HL-60/S4 treated with phorbol 12-myristate 13-acetate at 8.2 ng/mL for 4 days and 3 days (cell line): Measurements from ENCODE around the gene PTER.

Experiments
- in situ Hi-C: fragments of 300-500 bp; cut with MboI; formaldehyde crosslinking; loops from 2 replicates; pipeline ENCODE4 v1.15.0; 2022; ENCODE audit warnings: low sequenced_read_pairs

Gene PTER

DNA sequence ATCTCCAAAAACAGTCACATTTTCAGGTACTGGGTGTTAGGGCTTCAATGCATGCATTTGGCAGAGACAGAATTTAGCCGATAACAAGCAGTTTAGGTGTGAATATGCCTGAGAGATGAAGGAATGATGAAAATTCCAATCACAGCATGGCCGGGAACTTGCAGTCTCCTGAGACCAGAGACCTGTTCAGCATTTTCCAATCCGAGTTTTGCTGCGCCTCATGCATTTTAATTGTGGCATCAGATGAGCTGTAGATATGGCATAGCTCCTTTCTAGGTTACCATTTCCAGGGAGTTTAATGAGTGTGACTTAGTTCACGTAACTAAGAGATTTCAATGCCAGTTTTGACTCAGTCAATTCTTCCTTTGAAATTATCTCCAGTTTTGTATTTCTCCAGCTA, 99.3 kb downstream of the PTER start:
- in situ Hi-C loops, result no loop called here

DNA sequence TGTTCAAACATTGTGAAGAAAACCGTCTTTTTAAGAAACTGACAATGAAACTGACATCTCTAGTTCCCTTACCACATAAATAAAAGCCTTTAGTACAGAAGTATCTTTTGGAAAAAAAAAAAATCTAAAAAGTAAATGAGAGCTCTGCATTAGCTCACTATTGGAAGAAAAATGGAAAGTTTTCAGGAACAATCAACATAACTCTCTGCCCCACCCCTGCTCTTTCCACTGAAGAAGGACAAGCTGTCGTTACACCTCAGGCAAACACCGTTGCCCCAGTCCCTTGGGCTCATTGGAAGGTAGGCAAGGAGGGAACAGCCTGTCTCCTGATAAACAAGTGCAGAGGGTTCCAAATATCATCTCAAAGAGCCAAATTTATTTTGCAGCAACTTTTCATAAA, 107.3 kb downstream of the PTER start:
- in situ Hi-C loops, result no loop called here

GRCh38 chr10:16544591-16544990, 107.8 kb downstream of the PTER start:
- in situ Hi-C loops, result no loop called here

GRCh38 chr10:16545116-16545736, 108.4 kb downstream of the PTER start:
- in situ Hi-C loops, result no loop called here

DNA sequence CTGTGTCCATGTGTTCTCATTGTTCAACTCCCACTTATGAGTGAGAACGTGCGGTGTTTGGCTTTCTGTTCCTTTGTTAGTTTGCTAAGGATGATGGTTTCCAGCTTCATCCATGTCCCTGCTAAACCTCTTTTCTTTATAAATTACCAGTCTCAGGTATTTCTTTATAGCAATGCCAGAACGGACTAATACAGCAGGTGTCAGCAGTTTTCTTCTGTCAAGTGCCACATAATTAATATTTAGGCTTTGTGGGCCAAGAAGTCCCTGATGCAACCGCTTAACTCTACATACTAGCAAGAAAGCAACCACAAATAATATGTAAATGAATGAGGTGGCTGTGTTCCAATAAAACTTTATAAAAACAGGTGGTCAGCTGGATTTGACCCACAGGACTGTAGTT, 111.2 kb downstream of the PTER start:
- in situ Hi-C loops, result no loop called here

- in situ Hi-C loops, result no loop called here
Observed at GRCh38 chr10:16559236-16559773, 122.5 kb downstream of the PTER start.

GRCh38 chr10:16562891-16563290, 126.1 kb downstream of the PTER start:
- in situ Hi-C loops, result no loop called here
